Endothelial cell of umbilical vein (primary cell): ENCODE results near the gene SLC5A5. TPM values are rescaled to one million over a fixed set of nuclear protein-coding genes. Genes with fewer than 3 reads are reported as not detected.

Experiments
- BruUV-seq: library from RNA; stranded (reverse); fragments of 400-500 nt; replicated peaks from 2 replicates; lab custom pipeline; 2021; lab: Mats Ljungman, UMichigan
- CTCF ChIA-PET: fragments of 300-600, 350-600 bp; sonication (Branson Sonifier 250); formaldehyde crosslinking; loops from one replicate; lab custom pipeline; 2021; ENCODE audit warnings: antibody characterized with exemption, inconsistent platforms; lab: Charles Lee
- POLR2A ChIA-PET: fragments of 300-600, 350-600 bp; sonication (Branson Sonifier 250); formaldehyde crosslinking; loops from one replicate; lab custom pipeline; 2021; ENCODE audit warnings: antibody characterized with exemption, inconsistent platforms; lab: Charles Lee
- DNase-seq: peaks from one replicate; pipeline ENCODE4 v3.0.0-alpha.2; 2011; ENCODE audit warnings: low read depth, low spot score
- FAIRE-seq: peaks from 2 replicates; lab custom pipeline; 2011; peaks lifted over from hg19 to GRCh38; lab: Jason Lieb, UNC
- H2AFZ ChIP-seq: 2 replicates; pipeline ENCODE4 v1.6.0; 2012; ENCODE audit warnings: low read depth, low read length, control low read depth, inconsistent platforms
- H3K27ac ChIP-seq: 2 replicates; pipeline ENCODE4 v1.5.1; 2011; ENCODE audit warnings: low read depth, mild to moderate bottlenecking, control low read depth, low read length, moderate library complexity; ENCODE audit not compliant: insufficient read depth
- H3K27me3 ChIP-seq, 2 experiments: 2 replicates each; pipeline versions ENCODE4 v1.6.0 to v1.6.1; 2011; ENCODE audit warnings: low read length in 2 of 2, mixed read lengths in 1 of 2; ENCODE audit not compliant: control insufficient read depth in 2 of 2, insufficient read depth in 2 of 2
- H3K36me3 ChIP-seq, 2 experiments: 2 replicates in 1 of 2; 3 replicates in 1 of 2; pipeline ENCODE4 v1.5.1; 2011; ENCODE audit warnings: low read length in 2 of 2, mild to moderate bottlenecking in 1 of 2, moderate library complexity in 1 of 2; ENCODE audit not compliant: control insufficient read depth in 2 of 2, insufficient read depth in 2 of 2; ENCODE audit errors: extremely low read depth in 1 of 2
- H3K4me1 ChIP-seq: 3 replicates; pipeline ENCODE4 v1.5.1; 2011; ENCODE audit warnings: mild to moderate bottlenecking, low read length; ENCODE audit not compliant: control insufficient read depth, insufficient read depth; ENCODE audit errors: extremely low read depth
- H3K4me2 ChIP-seq: 2 replicates; pipeline ENCODE4 v1.6.1; 2011; ENCODE audit warnings: low read length, control low read depth, mixed read lengths; ENCODE audit not compliant: insufficient read depth
- H3K4me3 ChIP-seq, 3 experiments: fragments of 200-600 bp in 1 of 3; sonication (generic), shearing (Covaris generic) in 1 of 3; replicated peaks in 1 of 3; 2 replicates each; pipeline ENCODE4 v1.5.1; 2011 to 2016; ENCODE audit warnings: control low read depth in 3 of 3, low read length in 3 of 3, mild to moderate bottlenecking in 2 of 3, inconsistent platforms in 1 of 3, low read depth in 1 of 3, moderate library complexity in 1 of 3; ENCODE audit not compliant: insufficient read depth in 1 of 3
- H3K79me2 ChIP-seq: 2 replicates; pipeline ENCODE4 v1.6.0; 2012; ENCODE audit warnings: low read length, inconsistent platforms; ENCODE audit not compliant: control insufficient read depth, insufficient read depth
- H3K9ac ChIP-seq: replicated peaks from 2 replicates; pipeline ENCODE3; 2011; ENCODE audit warnings: low read length, control low read depth; ENCODE audit not compliant: insufficient read depth; ENCODE audit errors: extremely low read depth
- H3K9me1 ChIP-seq: replicated peaks from 3 replicates; pipeline ENCODE4 v1.6.0; 2011; ENCODE audit warnings: mild to moderate bottlenecking, low read length; ENCODE audit not compliant: control insufficient read depth, insufficient read depth; ENCODE audit errors: extremely low read depth
- H3K9me3 ChIP-seq: replicated peaks from 2 replicates; pipeline ENCODE4 v1.5.1; 2012; ENCODE audit warnings: low read length, inconsistent platforms; ENCODE audit not compliant: control insufficient read depth, insufficient read depth
- H4K20me1 ChIP-seq: replicated peaks from 2 replicates; pipeline ENCODE3; 2011; ENCODE audit warnings: mild to moderate bottlenecking, low read length; ENCODE audit not compliant: control insufficient read depth, insufficient read depth; ENCODE audit errors: extremely low read depth
- EZH2 ChIP-seq: IDR thresholded peaks from 2 replicates; pipeline ENCODE4 v1.6.1; 2012; ENCODE audit warnings: borderline replicate concordance, low read depth, mild to moderate bottlenecking, moderate library complexity, low read length, inconsistent platforms; ENCODE audit not compliant: severe bottlenecking
- FOS ChIP-seq: IDR thresholded peaks from 2 replicates; pipeline ENCODE4 v1.6.1; 2011; ENCODE audit warnings: mild to moderate bottlenecking, low read length, moderate library complexity, borderline replicate concordance; ENCODE audit not compliant: insufficient read depth
- GATA2 ChIP-seq: IDR thresholded peaks from 2 replicates; pipeline ENCODE4 v1.7.0; 2011; ENCODE audit warnings: low read depth, mild to moderate bottlenecking, moderate library complexity, mixed read lengths, low read length; ENCODE audit not compliant: insufficient read length, insufficient read depth
- JUN ChIP-seq: IDR thresholded peaks from 2 replicates; pipeline ENCODE4 v1.6.1; 2011; ENCODE audit warnings: borderline replicate concordance, low read depth; ENCODE audit not compliant: insufficient read length, insufficient read depth
- MYC ChIP-seq: IDR thresholded peaks from one replicate; pipeline ENCODE4 v1.6.1; 2011; ENCODE audit warnings: mild to moderate bottlenecking, low read depth, low read length
- POLR2A ChIP-seq: IDR thresholded peaks from 2 replicates; pipeline ENCODE4 v1.6.1; 2012; ENCODE audit warnings: low read depth, mild to moderate bottlenecking, control low read depth, low read length
- POLR2AphosphoS5 ChIP-seq: IDR thresholded peaks from 2 replicates; pipeline ENCODE4 v1.6.1; 2012; ENCODE audit warnings: low read depth, mild to moderate bottlenecking, control low read depth, low read length, moderate library complexity; ENCODE audit not compliant: insufficient read depth
- dilution Hi-C: fragments of 300-500 bp; cut with MboI; formaldehyde crosslinking; loops from one replicate; pipeline ENCODE4 v1.15.0; 2019; ENCODE audit warnings: low sequenced_read_pairs; ENCODE audit not compliant: extremely low pct_ligation_motif_present
- intact Hi-C: fragments of 100-400 bp; cut with micrococcal nuclease; formaldehyde crosslinking; loops from one replicate; pipeline ENCODE4 v1.10.0; 2022
- polyA plus RNA-seq, 4 experiments: library from polyadenylated mRNA; depleted of rRNA in 3 of 4; stranded (reverse) in 3 of 4; unstranded in 1 of 4; fragments of >200 nt; gene quantifications; 2 replicates each; pipeline versions ENCODE4 v1.2.1 to v1.2.3, GENCODE V29; 2011 to 2012; ENCODE audit warnings: missing spikeins in 1 of 4
- total RNA-seq: library from RNA; stranded (reverse); gene quantifications from 2 replicates; pipeline ENCODE4 v1.2.3, GENCODE V29; 2021
- TF ChIP-seq, protein P1 (sequence below): IDR thresholded peaks from 2 replicates; pipeline ENCODE4 v1.6.1; 2011; ENCODE audit not compliant: insufficient read depth, insufficient read length

Gene SLC5A5
- total and polyA plus RNA-seq, 2 donors (not counting 3 experiments of a cell fraction or from before 2014, with no cell fraction given), result not detected

DNA sequence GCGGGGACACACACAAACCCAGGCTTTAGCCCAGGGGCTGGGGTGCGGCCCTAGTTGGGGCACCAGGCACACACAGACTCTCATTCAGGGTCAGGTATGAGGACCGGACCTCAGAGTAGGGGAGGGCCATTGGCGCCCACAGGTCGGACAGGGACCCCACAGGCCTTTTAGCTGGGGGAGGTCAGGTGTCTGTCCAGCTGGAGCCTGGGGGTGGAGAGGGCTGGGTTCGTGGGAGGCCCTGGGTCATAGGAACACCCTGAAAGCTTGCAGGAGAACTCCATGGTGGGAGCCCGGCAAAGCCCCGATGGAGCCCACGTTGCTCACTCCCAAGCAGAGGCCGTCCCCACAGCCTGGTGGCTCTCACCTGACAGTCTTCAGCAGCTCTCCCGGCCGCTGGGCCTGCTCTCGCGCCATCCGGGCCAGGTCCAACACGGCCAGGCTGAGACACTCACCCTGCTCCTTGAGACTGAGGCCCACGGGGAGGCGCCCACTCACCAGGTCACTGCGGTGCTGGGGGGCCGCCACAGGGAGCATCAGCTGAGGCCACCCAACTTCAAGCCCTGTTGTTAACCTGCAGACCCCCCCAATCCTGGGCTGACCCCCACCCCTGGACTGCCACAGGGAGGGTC, 29.0 kb upstream of the SLC5A5 start:
- dilution Hi-C loops, result no loop called here

DNA sequence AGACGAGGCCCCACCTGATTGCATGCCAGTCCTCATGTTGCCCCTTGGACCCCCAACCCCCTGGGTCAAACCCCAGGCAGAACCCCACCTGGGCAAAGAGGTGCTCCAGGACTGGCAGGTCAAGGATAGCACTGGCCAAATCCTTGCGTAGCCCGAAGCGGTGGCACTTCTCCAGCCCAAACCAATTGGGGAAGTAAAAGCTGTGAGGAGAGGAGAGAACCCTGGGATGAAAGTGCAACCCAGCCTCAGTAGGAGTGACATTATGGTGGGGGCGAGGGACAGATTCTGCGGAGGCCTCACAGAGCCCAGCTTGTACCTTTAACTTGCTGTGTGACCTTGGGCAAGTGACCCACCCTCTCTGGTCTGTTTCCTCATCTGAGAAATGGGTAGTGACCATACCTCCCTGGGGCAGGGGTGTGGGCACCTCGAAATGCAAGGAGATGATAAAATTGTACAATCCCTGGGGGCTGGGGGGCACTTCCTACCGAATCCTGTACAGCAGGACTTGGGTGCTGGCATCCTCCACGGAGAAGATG, 28.4 kb upstream of the SLC5A5 start:
- ChIA-PET POLR2A (interaction anchor here (0.8 kb wide), 1 partner anchor 16 kb away, joined by 5 read pairs; the partner anchor contains the start of gene RPL18A), CTCF (no interaction called here)
- no peak overlapping the region for H3K4me3 ChIP-seq
- no peak for DNase-seq
- no peaks in the 10 kb centered on the region for H3K36me3 ChIP-seq
- no peaks in the 10 kb centered on the region for H3K9me3 ChIP-seq
- intact Hi-C loops, result no loop called here
- no peaks in the 10 kb centered on the region for H3K9me1 ChIP-seq
- H2AFZ ChIP-seq, result no peak overlapping the region
- BruUV-seq, result no TSS peak
- H3K4me1 ChIP-seq, result peaks cover 9% of the 10 kb centered on the region
- no peak for FAIRE-seq
- H3K9ac ChIP-seq, result no peak overlapping the region
- H3K27ac ChIP-seq, result no peak overlapping the region
- H4K20me1 ChIP-seq, result no peaks in the 10 kb centered on the region
- dilution Hi-C loops, result no loop called here
- no peak overlapping the region for H3K4me2 ChIP-seq
- H3K79me2 ChIP-seq, result no peaks in the 10 kb centered on the region
- no peaks in the 10 kb centered on the region for H3K27me3 ChIP-seq
- TF ChIP-seq POLR2AphosphoS5 (no peak), MYC (no peak), POLR2A (no peak), FOS (no peak), GATA2 (no peak), EZH2 (no peak), JUN (no peak)
- TF ChIP-seq, protein P1, sequence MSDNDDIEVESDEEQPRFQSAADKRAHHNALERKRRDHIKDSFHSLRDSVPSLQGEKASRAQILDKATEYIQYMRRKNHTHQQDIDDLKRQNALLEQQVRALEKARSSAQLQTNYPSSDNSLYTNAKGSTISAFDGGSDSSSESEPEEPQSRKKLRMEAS, result no peak

More for the DNA sequence above, 29.0 kb upstream of the SLC5A5 start:
- ChIA-PET CTCF (no interaction called here), POLR2A (interaction anchor here (0.8 kb wide), 1 partner anchor 17 kb away, joined by 5 read pairs; the partner anchor contains the start of gene RPL18A)
- H3K9me3 ChIP-seq, result no peaks in the 10 kb centered on the region
- H3K27ac ChIP-seq, result no peak overlapping the region
- H4K20me1 ChIP-seq, result no peaks in the 10 kb centered on the region
- H3K4me2 ChIP-seq, result peak overlapping the region; percentile 4
- H3K9me1 ChIP-seq, result no peaks in the 10 kb centered on the region
- H3K4me1 ChIP-seq, result peaks cover 9% of the 10 kb centered on the region
- no peak for FAIRE-seq
- no peak for DNase-seq
- no peak for TF ChIP-seq FOS
- TF ChIP-seq, protein P1, result no peak
- no peak for TF ChIP-seq POLR2AphosphoS5
- no peak for TF ChIP-seq GATA2
- H3K4me3 ChIP-seq, result no peak overlapping the region
- H3K36me3 ChIP-seq, result no peaks in the 10 kb centered on the region
- H3K27me3 ChIP-seq, result no peaks in the 10 kb centered on the region
- no peaks in the 10 kb centered on the region for H3K79me2 ChIP-seq
- H2AFZ ChIP-seq, result peak overlapping the region; percentile 63
- H3K9ac ChIP-seq, result no peak overlapping the region
- intact Hi-C loops, result no loop called here
- no TSS peak for BruUV-seq
